Measurements from ENCODE around the gene SUPT16H. TPM values are rescaled to one million over a fixed set of nuclear protein-coding genes. Genes with fewer than 3 reads are reported as not detected.

SUPT16H gene
- total and polyA plus RNA-seq, 2 of the 13 experiments (the other 11 are each of a cell fraction or from before 2014, with no cell fraction given): 77.5 to 230 TPM

- no peak for TF ChIP-seq SKIL (CRISPR knock-in tag; IDR thresholded peaks at IDR 0.05; ENCODE audit: borderline replicate concordance)
- TF ChIP-seq, protein P1, sequence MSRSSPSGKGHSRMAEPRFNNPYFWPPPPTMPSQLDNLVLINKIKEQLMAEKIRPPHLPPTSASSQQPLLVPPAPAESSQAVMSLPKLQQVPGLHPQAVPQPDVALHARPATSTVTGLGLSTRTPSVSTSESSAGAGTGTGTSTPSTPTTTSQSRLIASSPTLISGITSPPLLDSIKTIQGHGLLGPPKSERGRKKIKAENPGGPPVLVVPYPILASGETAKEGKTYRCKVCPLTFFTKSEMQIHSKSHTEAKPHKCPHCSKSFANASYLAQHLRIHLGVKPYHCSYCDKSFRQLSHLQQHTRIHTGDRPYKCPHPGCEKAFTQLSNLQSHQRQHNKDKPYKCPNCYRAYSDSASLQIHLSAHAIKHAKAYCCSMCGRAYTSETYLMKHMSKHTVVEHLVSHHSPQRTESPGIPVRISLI (CRISPR knock-in tag; IDR thresholded peaks at IDR 0.05; ENCODE audit: borderline replicate concordance): peak; percentile 74; the same call in 1 of the 2 replicates
- no peak for TF ChIP-seq JUN (CRISPR knock-in tag; IDR thresholded peaks at IDR 0.05)
- no peak for TF ChIP-seq POLR2AphosphoS2 (IDR thresholded peaks at IDR 0.05; ENCODE audit: low read depth, low read length)
- no peak for TF ChIP-seq SRSF1 (optimal IDR thresholded peaks at IDR 0.05; ENCODE audit: low read depth, low read length)
- TF ChIP-seq, protein P2, sequence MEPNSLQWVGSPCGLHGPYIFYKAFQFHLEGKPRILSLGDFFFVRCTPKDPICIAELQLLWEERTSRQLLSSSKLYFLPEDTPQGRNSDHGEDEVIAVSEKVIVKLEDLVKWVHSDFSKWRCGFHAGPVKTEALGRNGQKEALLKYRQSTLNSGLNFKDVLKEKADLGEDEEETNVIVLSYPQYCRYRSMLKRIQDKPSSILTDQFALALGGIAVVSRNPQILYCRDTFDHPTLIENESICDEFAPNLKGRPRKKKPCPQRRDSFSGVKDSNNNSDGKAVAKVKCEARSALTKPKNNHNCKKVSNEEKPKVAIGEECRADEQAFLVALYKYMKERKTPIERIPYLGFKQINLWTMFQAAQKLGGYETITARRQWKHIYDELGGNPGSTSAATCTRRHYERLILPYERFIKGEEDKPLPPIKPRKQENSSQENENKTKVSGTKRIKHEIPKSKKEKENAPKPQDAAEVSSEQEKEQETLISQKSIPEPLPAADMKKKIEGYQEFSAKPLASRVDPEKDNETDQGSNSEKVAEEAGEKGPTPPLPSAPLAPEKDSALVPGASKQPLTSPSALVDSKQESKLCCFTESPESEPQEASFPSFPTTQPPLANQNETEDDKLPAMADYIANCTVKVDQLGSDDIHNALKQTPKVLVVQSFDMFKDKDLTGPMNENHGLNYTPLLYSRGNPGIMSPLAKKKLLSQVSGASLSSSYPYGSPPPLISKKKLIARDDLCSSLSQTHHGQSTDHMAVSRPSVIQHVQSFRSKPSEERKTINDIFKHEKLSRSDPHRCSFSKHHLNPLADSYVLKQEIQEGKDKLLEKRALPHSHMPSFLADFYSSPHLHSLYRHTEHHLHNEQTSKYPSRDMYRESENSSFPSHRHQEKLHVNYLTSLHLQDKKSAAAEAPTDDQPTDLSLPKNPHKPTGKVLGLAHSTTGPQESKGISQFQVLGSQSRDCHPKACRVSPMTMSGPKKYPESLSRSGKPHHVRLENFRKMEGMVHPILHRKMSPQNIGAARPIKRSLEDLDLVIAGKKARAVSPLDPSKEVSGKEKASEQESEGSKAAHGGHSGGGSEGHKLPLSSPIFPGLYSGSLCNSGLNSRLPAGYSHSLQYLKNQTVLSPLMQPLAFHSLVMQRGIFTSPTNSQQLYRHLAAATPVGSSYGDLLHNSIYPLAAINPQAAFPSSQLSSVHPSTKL (CRISPR knock-in tag; IDR thresholded peaks at IDR 0.05): peak; percentile 22
- TF ChIP-seq, protein P3, sequence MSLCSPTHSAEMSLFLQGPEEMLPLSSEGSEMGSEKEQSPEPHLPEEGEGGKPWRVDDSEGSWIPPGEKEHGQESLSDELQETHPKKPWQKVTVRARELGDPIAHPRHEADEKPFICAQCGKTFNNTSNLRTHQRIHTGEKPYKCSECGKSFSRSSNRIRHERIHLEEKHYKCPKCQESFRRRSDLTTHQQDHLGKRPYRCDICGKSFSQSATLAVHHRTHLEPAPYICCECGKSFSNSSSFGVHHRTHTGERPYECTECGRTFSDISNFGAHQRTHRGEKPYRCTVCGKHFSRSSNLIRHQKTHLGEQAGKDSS (CRISPR knock-in tag; IDR thresholded peaks at IDR 0.05; ENCODE audit: borderline replicate concordance, low read depth): no peak
- no peak for TF ChIP-seq ZNF775 (CRISPR knock-in tag; IDR thresholded peaks at IDR 0.05; ENCODE audit: borderline replicate concordance)
- TF ChIP-seq ZNF816 (CRISPR knock-in tag; IDR thresholded peaks at IDR 0.05; ENCODE audit: borderline replicate concordance): no peak
- TF ChIP-seq ZNF790 (CRISPR knock-in tag; IDR thresholded peaks at IDR 0.05; ENCODE audit: borderline replicate concordance): no peak
- TF ChIP-seq SIN3B (IDR thresholded peaks at IDR 0.05; ENCODE audit: low read length): no peak
- TF ChIP-seq MXI1 (IDR thresholded peaks at IDR 0.05; ENCODE audit: borderline replicate concordance, low read depth, low read length): peak; percentile 98; the same call in 2 of the 3 replicates
- TF ChIP-seq ZNF687 (CRISPR knock-in tag; IDR thresholded peaks at IDR 0.05): no peak; the same call in 1 of the 2 replicates
- TF ChIP-seq SIX4 (CRISPR knock-in tag; IDR thresholded peaks at IDR 0.05): no peak
- no peak for TF ChIP-seq ZNF83 (CRISPR knock-in tag; IDR thresholded peaks at IDR 0.05; ENCODE audit: borderline replicate concordance)
Observed at GRCh38 chr14:21308479-21309237, 75.2 kb downstream of the SUPT16H start (continued).

Data from HepG2 (cell line).